CD4-positive, CD25-positive, alpha-beta regulatory T cell (primary cell): Measurements from ENCODE around the gene CCDC40. TPM values are rescaled to one million over a fixed set of nuclear protein-coding genes. Genes with fewer than 3 reads are reported as not detected.

Source experiments
- ATAC-seq, 2 donors: fragments of 150-1000 bp; cut with Tn5 transposase; one replicate each; pipeline ENCODE4 v1.10.0; 2021; ENCODE audit warnings: low read depth in 2 of 2, moderate number of reproducible peaks in 2 of 2, moderate library complexity in 1 of 2
- DNase-seq, 3 donors: peaks; one replicate each; pipeline versions ENCODE4 v3.0.0 to v3.0.0-alpha.2; 2012 to 2022; ENCODE audit warnings: mixed read lengths in 1 of 3
- H3K27ac ChIP-seq: one replicate; pipeline ENCODE4 v1.7.0; 2013; ENCODE audit warnings: mild to moderate bottlenecking, low read length; ENCODE audit not compliant: insufficient read depth, poor library complexity, severe bottlenecking
- H3K27me3 ChIP-seq: one replicate; pipeline ENCODE4 v1.7.0; 2013; ENCODE audit warnings: low read length; ENCODE audit not compliant: control insufficient read depth, insufficient read depth
- H3K36me3 ChIP-seq: one replicate; pipeline ENCODE4 v1.7.0; 2013; ENCODE audit warnings: mild to moderate bottlenecking, low read length, moderate library complexity; ENCODE audit not compliant: control insufficient read depth, insufficient read depth
- H3K4me1 ChIP-seq: 2 replicates; pipeline ENCODE4 v1.7.0; 2013; ENCODE audit warnings: mild to moderate bottlenecking, low read length; ENCODE audit not compliant: insufficient read depth, control insufficient read depth, poor library complexity, severe bottlenecking
- H3K4me3 ChIP-seq: one replicate; pipeline ENCODE4 v1.7.0; 2013; ENCODE audit warnings: low read depth, mild to moderate bottlenecking, low read length, moderate library complexity
- H3K9me3 ChIP-seq, 2 experiments: 1 replicate in 1 of 2; 2 replicates in 1 of 2; pipeline ENCODE4 v1.7.0; 2013; ENCODE audit warnings: low read length in 2 of 2, mild to moderate bottlenecking in 1 of 2, moderate library complexity in 1 of 2; ENCODE audit not compliant: control insufficient read depth in 2 of 2
- H3K27ac Mint-ChIP-seq, 3 donors: one replicate each; pipeline ENCODE4 v1.8.0; 2020 to 2022; ENCODE audit warnings: mild to moderate bottlenecking in 3 of 3, mixed read lengths in 3 of 3, moderate library complexity in 2 of 3
- H3K27me3 Mint-ChIP-seq: one replicate; pipeline ENCODE4 v1.8.0; 2022; ENCODE audit warnings: mild to moderate bottlenecking, mixed read lengths
- H3K36me3 Mint-ChIP-seq: one replicate; pipeline ENCODE4 v1.8.0; 2020; ENCODE audit warnings: mixed read lengths
- H3K4me1 Mint-ChIP-seq, 4 donors: one replicate each; pipeline ENCODE4 v1.8.0; 2020 to 2022; ENCODE audit warnings: mixed read lengths in 4 of 4, mild to moderate bottlenecking in 1 of 4
- H3K4me3 Mint-ChIP-seq, 4 donors: one replicate each; pipeline ENCODE4 v1.8.0; 2020 to 2022; ENCODE audit warnings: mild to moderate bottlenecking in 4 of 4, mixed read lengths in 4 of 4, moderate library complexity in 3 of 4
- H3K9me3 Mint-ChIP-seq, 7 donors: one replicate each; pipeline ENCODE4 v1.8.0; 2020 to 2022; ENCODE audit warnings: mixed read lengths in 7 of 7, mild to moderate bottlenecking in 3 of 7, moderate library complexity in 2 of 7
- polyA plus RNA-seq, 4 donors: library from polyadenylated mRNA; unstranded; fragments of 300-500 nt; fragmentation: Illumina TruSeq; gene quantifications; one replicate each; pipeline ENCODE4 v1.2.3, GENCODE V29; 2021
- total RNA-seq: library from RNA; stranded (reverse); gene quantifications from one replicate; pipeline ENCODE4 v1.2.3, GENCODE V29; 2022

The CCDC40 gene
- total and polyA plus RNA-seq, 5 donors from 2014 or later: 0.32 TPM; not detected in 4

DNA sequence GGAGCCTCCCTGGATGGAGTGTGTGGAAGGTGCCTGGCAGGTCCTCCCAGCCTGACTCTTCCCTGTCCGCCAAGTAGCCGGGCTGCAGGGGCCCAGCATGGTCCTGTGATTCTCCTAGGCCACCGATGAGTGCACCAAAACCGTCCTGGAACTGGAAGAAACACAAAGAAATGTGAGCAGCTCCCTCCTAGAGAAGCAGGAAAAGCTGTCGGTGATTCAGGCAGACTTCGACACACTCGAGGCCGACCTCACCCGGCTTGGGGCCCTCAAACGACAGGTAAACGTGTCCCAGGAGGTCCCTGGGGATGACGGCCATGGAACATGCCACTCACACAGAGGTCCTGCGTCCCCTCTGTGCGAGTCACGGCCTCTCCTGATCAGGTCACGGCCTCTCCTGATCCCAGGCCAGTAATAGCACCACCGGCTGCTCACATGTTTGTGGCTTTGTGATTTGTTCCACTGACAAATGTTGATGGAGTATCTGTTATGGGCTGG is 60.7 kb downstream of the CCDC40 start:
- H3K27ac Mint-ChIP-seq: no peak overlapping the region

DNA sequence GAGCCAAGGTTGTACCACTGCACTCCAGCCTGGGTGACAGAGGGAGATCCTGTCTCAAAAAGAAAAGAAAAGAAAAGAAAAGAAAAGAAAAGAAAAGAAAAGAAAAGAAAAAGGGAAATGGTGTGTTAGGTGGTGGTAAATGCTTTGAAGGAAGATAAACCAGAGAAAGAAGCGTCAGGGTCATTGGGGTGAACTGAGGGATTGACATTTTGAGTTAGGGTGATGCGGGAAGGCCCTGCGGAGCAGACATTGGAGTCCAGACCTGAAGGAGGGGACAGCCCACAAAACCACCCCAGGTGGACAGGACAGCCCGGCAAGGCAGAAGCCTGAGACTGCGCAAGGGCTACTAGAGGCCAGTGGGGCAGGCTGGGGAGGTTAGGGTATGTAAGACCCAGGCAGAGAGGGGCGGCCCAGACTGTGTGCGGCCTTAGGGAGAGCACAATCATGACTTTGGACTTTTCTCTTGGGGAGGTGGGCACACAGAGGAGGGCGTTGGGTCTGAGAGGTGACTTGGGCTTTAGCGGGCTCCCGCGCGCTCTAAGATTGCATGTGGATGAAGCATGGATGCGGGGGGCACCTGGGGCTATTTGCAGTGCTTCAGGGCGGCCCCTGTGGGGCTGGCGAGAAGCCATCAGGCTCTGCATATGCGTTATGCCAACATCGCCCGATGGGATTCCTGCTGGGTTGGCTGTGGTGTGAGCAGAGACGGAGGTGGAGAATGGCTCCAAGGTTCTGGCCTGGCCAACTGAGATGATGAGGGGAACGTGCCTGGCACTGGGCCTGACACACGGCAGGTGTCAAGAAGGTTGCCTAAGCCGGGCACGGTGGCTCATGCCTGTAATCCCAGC is 61.6 kb downstream of the CCDC40 start:
- Mint-ChIP-seq H3K27me3 (peaks cover 19% of the 10 kb centered on the region), H3K4me3 (peak overlapping the region in 2 of 4 donors; percentile 61 to 69), H3K27ac (no peak overlapping the region), H3K9me3 (peaks cover 0 to 5% (median 0%) of the 10 kb centered on the region in 7 donors), H3K4me1 (peaks cover 7 to 27% (median 14%) of the 10 kb centered on the region in 4 donors), H3K36me3 (no peaks in the 10 kb centered on the region)
- H3K27me3 ChIP-seq: no peaks in the 10 kb centered on the region
- H3K4me1 ChIP-seq: peaks cover 19% of the 10 kb centered on the region
- H3K9me3 ChIP-seq: no peaks in the 10 kb centered on the region
- DNase-seq (no peak), ATAC-seq (no peak)
- no peaks in the 10 kb centered on the region for H3K36me3 ChIP-seq
- no peak overlapping the region for H3K27ac ChIP-seq
- no peak overlapping the region for H3K4me3 ChIP-seq

More for the DNA sequence above, 60.7 kb downstream of the CCDC40 start:
- Mint-ChIP-seq H3K4me3 (no peak overlapping the region), H3K9me3 (peaks cover 0 to 5% (median 0%) of the 10 kb centered on the region in 7 donors), H3K36me3 (no peaks in the 10 kb centered on the region), H3K27me3 (peaks cover 27% of the 10 kb centered on the region), H3K4me1 (peaks cover 7 to 18% (median 11%) of the 10 kb centered on the region in 4 donors)
- Histone ChIP-seq H3K4me1 (peaks cover 18% of the 10 kb centered on the region), H3K4me3 (no peak overlapping the region), H3K27me3 (no peaks in the 10 kb centered on the region), H3K36me3 (no peaks in the 10 kb centered on the region), H3K9me3 (no peaks in the 10 kb centered on the region), H3K27ac (no peak overlapping the region)
- DNase-seq (no peak), ATAC-seq (no peak)

- H3K27me3 ChIP-seq: no peaks in the 10 kb centered on the region
- peaks cover 24% of the 10 kb centered on the region for H3K27me3 Mint-ChIP-seq
- no peak for DNase-seq
- ATAC-seq: no peak
- no peaks in the 10 kb centered on the region for H3K36me3 Mint-ChIP-seq
- H3K36me3 ChIP-seq: no peaks in the 10 kb centered on the region
- H3K4me1 Mint-ChIP-seq: peaks cover 8 to 32% (median 17%) of the 10 kb centered on the region in 4 donors
- H3K9me3 Mint-ChIP-seq: peaks cover 0 to 5% (median 0%) of the 10 kb centered on the region in 7 donors
- H3K27ac Mint-ChIP-seq: peak overlapping the region in 1 of 3 donors; percentile 32
- no peak overlapping the region for H3K27ac ChIP-seq
- peaks cover 19% of the 10 kb centered on the region for H3K4me1 ChIP-seq
- H3K4me3 Mint-ChIP-seq: peak overlapping the region; percentile 77 to 91 (median 88)
- no peak overlapping the region for H3K4me3 ChIP-seq
- no peaks in the 10 kb centered on the region for H3K9me3 ChIP-seq
Measured at GRCh38 chr17:80099291-80100034, 63.0 kb downstream of the CCDC40 start.

GRCh38 chr17:80100035-80100323 is 63.5 kb downstream of the CCDC40 start:
- no peaks in the 10 kb centered on the region for H3K36me3 Mint-ChIP-seq
- no peak for ATAC-seq
- Histone ChIP-seq H3K9me3 (no peaks in the 10 kb centered on the region), H3K27ac (no peak overlapping the region), H3K4me1 (peaks cover 19% of the 10 kb centered on the region), H3K36me3 (no peaks in the 10 kb centered on the region), H3K4me3 (no peak overlapping the region), H3K27me3 (no peaks in the 10 kb centered on the region)
- H3K27me3 Mint-ChIP-seq: peaks cover 24% of the 10 kb centered on the region
- H3K9me3 Mint-ChIP-seq: peaks cover 0 to 5% (median 0%) of the 10 kb centered on the region in 7 donors
- DNase-seq: no peak
- H3K4me1 Mint-ChIP-seq: peaks cover 8 to 32% (median 17%) of the 10 kb centered on the region in 4 donors
- peak overlapping the region in 1 of 3 donors; percentile 84 for H3K27ac Mint-ChIP-seq
- H3K4me3 Mint-ChIP-seq: peak overlapping the region; percentile 77 to 91 (median 88)

DNA sequence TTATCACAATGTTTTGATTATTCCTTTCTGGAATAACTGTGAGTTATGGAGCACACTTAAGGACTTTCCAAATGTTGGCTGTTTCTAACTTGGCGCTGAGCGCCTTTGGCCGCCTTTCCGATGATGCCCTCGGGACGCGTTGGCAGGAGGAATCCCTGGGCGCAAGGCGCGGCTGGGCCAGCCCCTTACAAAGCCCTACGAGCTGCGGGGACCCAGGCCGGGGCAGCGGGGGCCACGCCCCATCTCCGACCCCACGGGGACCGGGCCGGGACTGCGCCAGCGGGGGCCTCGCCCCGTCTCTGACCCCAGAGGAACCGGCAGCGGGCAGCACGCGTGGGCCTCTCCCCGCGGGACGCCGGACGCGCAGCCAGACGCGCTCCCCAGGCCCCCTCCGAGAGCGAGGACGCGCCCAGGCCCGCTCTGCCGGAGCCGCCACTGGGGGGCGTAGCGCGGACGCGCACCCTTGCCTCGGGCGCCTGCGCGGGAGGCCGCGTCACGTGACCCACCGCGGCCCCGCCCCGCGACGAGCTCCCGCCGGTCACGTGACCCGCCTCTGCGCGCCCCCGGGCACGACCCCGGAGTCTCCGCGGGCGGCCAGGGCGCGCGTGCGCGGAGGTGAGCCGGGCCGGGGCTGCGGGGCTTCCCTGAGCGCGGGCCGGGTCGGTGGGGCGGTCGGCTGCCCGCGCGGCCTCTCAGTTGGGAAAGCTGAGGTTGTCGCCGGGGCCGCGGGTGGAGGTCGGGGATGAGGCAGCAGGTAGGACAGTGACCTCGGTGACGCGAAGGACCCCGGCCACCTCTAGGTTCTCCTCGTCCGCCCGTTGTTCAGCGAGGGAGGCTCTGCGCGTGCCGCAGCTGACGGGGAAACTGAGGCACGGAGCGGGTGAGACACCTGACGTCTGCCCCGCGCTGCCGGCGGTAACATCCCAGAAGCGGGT is 64.8 kb downstream of the CCDC40 start, which contains the start of gene GAA:
Gene GAA (plus strand): TSS at position 571 of the 935 bp plus-strand sequence. CDS start 3,006 bp downstream, outside the sequence.
- Mint-ChIP-seq H3K36me3 (no peaks in the 10 kb centered on the region), H3K27me3 (peaks cover 24% of the 10 kb centered on the region), H3K9me3 (peaks cover 0 to 5% (median 0%) of the 10 kb centered on the region in 7 donors), H3K4me1 (peaks cover 8 to 32% (median 17%) of the 10 kb centered on the region in 4 donors), H3K4me3 (peak within 1 kb of the TSS; percentile 87 to 93 (median 92)), H3K27ac (peak within 1 kb of the TSS; percentile 49 to 93 (median 92))
- Histone ChIP-seq H3K27ac (peak within 1 kb of the TSS; percentile 63), H3K36me3 (no peaks in the 10 kb centered on the region), H3K27me3 (no peaks in the 10 kb centered on the region), H3K9me3 (no peaks in the 10 kb centered on the region), H3K4me1 (peaks cover 19% of the 10 kb centered on the region), H3K4me3 (peak within 1 kb of the TSS; percentile 59)
- peak; percentile 81 to 89 (median 85) for DNase-seq
- ATAC-seq: peak; percentile 83 to 88

- Histone ChIP-seq H3K27me3 (no peaks in the 10 kb centered on the region), H3K36me3 (no peaks in the 10 kb centered on the region), H3K27ac (peak overlapping the region; percentile 60), H3K4me3 (peak overlapping the region; percentile 51), H3K9me3 (no peaks in the 10 kb centered on the region), H3K4me1 (peaks cover 19% of the 10 kb centered on the region)
- H3K36me3 Mint-ChIP-seq: no peaks in the 10 kb centered on the region
- peak overlapping the region; percentile 87 to 93 (median 92) for H3K4me3 Mint-ChIP-seq
- peaks cover 0 to 5% (median 0%) of the 10 kb centered on the region in 7 donors for H3K9me3 Mint-ChIP-seq
- peaks cover 24% of the 10 kb centered on the region for H3K27me3 Mint-ChIP-seq
- H3K4me1 Mint-ChIP-seq: peaks cover 8 to 32% (median 17%) of the 10 kb centered on the region in 4 donors
- H3K27ac Mint-ChIP-seq: peak overlapping the region; percentile 49 to 93 (median 92)
- DNase-seq (no peak), ATAC-seq (peak in 1 of 2 donors; percentile 5)
Measured at GRCh38 chr17:80101946-80102663, 65.7 kb downstream of the CCDC40 start.
